AG04449 (cell line): ENCODE data around the gene GOLGA1.

Experiments
- CTCF ChIA-PET: fragments of 350-600 bp; formaldehyde crosslinking; extraction: SDS; loops from one replicate; lab custom pipeline; 2021; ENCODE audit warnings: antibody characterized with exemption; lab: Yijun Ruan, JAX
- POLR2A ChIA-PET: fragments of 400-600, 350-600 bp; formaldehyde crosslinking; extraction: SDS; loops from one replicate; lab custom pipeline; 2020; ENCODE audit warnings: antibody characterized with exemption, inconsistent platforms; lab: Yijun Ruan, JAX
- DNase-seq: peaks from one replicate; pipeline ENCODE4 v3.0.0-alpha.2; 2010; ENCODE audit warnings: low read depth, low spot score
- H3K4me3 ChIP-seq: 2 replicates; pipeline ENCODE4 v1.5.1; 2011; ENCODE audit warnings: low read depth, mild to moderate bottlenecking, control low read depth, low read length
- CTCF ChIP-seq: IDR thresholded peaks from one replicate; pipeline ENCODE4 v1.5.1; 2011; ENCODE audit warnings: mild to moderate bottlenecking, moderate library complexity, low read length, control low read depth, inconsistent platforms; ENCODE audit not compliant: insufficient read depth; ENCODE audit errors: missing control alignments

GOLGA1 gene

GRCh38 chr9:124906966-124907365, 33.9 kb downstream of the GOLGA1 start:
- no peak for TF ChIP-seq CTCF
- CTCF ChIA-PET, result no interaction called here
- H3K4me3 ChIP-seq, result no peak overlapping the region
- POLR2A ChIA-PET, result no interaction called here
- DNase-seq, result no peak

GRCh38 chr9:124899845-124900244, 41.0 kb downstream of the GOLGA1 start:
- no peak overlapping the region for H3K4me3 ChIP-seq
- CTCF ChIA-PET, result interaction anchor here (1.2 to 4.2 kb wide), 2 partner anchors 9 to 127 kb away, joined by 3 to 29 read pairs; partner anchors contain the start of gene NR6A1
- DNase-seq, result no peak
- TF ChIP-seq CTCF, result no peak
- POLR2A ChIA-PET, result no interaction called here

- POLR2A ChIA-PET, result no interaction called here
- H3K4me3 ChIP-seq, result no peak overlapping the region
- no peak for TF ChIP-seq CTCF
- CTCF ChIA-PET, result interaction anchor here (1.2 to 4.2 kb wide), 2 partner anchors 37 to 125 kb away, joined by 3 to 29 read pairs; partner anchors contain the start of gene NR6A1
- DNase-seq, result no peak
Observed at GRCh38 chr9:124897570-124898460, 43.1 kb downstream of the GOLGA1 start.

- ChIA-PET POLR2A (interaction anchor here (1.1 kb wide), 1 partner anchor 18 kb away, joined by 3 read pairs; no protein-coding TSS in a partner anchor), CTCF (interaction anchor here (1.0 to 2.4 kb wide), 14 partner anchors 8 to 131 kb away, joined by 3 to 61 read pairs (median 8); partner anchors contain the start of gene WDR38)
- TF ChIP-seq CTCF, result peak; percentile 52
- DNase-seq, result no peak
- H3K4me3 ChIP-seq, result no peak overlapping the region
Observed at GRCh38 chr9:124894741-124895170, 46.1 kb downstream of the GOLGA1 start.

- CTCF ChIA-PET, result interaction anchor here (0.7 to 2.4 kb wide), 24 partner anchors 8 to 484 kb away, joined by 3 to 61 read pairs (median 6); partner anchors contain the start of genes ARPC5L, OLFML2A, RPL35 and WDR38
Observed at GRCh38 chr9:124894035-124894740, 46.7 kb downstream of the GOLGA1 start.

More at GRCh38 chr9:124894035-124894740, 46.7 kb downstream of the GOLGA1 start:
- DNase-seq, result no peak
- TF ChIP-seq CTCF, result no peak
- H3K4me3 ChIP-seq, result no peak overlapping the region
- POLR2A ChIA-PET, result interaction anchor here (1.1 kb wide), 1 partner anchor 18 kb away, joined by 3 read pairs; no protein-coding TSS in a partner anchor
